ENCODE measurements around the gene CDK14. TPM values are rescaled to one million over a fixed set of nuclear protein-coding genes. Genes with fewer than 3 reads are reported as not detected.
"Not testable (repeated sequence)": the region's sequence is repeated elsewhere in the genome, so short reads cannot be mapped to it uniquely, and the experiment has no call there.

The CDK14 gene
- total and polyA plus RNA-seq, 11 donors, result 2.9 to 37.7 (median 21.3) TPM

DNA sequence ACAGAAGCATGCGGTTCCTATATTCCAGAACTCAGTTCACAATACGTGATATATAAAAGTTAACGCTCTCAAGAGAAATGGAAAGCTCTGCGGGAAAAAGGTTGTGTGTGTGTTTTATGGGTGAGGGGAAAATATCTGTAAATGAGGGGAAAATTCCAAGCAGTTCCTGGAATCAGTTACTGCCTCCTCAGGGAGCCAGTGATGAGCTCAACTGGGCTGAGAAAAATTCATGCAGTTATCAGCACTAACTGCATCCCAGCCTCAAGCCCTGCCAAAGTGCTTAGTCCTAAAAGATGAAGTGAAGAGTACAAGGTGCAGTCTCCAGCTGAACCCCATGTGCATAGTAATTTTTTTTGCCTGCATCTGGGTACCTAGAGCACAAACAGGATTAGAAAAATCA is 191.9 kb downstream of the CDK14 start:
- Histone ChIP-seq H3K27ac (peak overlapping the region in 2 of 12 donors; percentile 11 to 61), H3K9me3 (peaks cover 0 to 10% (median 0%) of the 10 kb centered on the region in 12 donors), H3K36me3 (peaks cover 0 to 7% (median 0%) of the 10 kb centered on the region in 9 donors), H3K4me1 (peaks cover 0 to 3% (median 0%) of the 10 kb centered on the region in 12 donors), H3K4me3 (no peak overlapping the region), H3K27me3 (no peaks in the 10 kb centered on the region)
- DNase-seq (peak in 3 of 5 donors; percentile 21 to 28 (median 26)), ATAC-seq (peak; percentile 41 to 78 (median 65))
- no peak for TF ChIP-seq POLR2A (IDR thresholded peaks at IDR 0.05)
- TF ChIP-seq, protein P1, sequence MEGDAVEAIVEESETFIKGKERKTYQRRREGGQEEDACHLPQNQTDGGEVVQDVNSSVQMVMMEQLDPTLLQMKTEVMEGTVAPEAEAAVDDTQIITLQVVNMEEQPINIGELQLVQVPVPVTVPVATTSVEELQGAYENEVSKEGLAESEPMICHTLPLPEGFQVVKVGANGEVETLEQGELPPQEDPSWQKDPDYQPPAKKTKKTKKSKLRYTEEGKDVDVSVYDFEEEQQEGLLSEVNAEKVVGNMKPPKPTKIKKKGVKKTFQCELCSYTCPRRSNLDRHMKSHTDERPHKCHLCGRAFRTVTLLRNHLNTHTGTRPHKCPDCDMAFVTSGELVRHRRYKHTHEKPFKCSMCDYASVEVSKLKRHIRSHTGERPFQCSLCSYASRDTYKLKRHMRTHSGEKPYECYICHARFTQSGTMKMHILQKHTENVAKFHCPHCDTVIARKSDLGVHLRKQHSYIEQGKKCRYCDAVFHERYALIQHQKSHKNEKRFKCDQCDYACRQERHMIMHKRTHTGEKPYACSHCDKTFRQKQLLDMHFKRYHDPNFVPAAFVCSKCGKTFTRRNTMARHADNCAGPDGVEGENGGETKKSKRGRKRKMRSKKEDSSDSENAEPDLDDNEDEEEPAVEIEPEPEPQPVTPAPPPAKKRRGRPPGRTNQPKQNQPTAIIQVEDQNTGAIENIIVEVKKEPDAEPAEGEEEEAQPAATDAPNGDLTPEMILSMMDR (IDR thresholded peaks at IDR 0.05), result no peak
- 69 to 80% (median 75%) methylated on average over 4 of the region's 4 CpGs for WGBS, 4 donors
- intact Hi-C loops (cut with DNase I), result no loop called here

DNA sequence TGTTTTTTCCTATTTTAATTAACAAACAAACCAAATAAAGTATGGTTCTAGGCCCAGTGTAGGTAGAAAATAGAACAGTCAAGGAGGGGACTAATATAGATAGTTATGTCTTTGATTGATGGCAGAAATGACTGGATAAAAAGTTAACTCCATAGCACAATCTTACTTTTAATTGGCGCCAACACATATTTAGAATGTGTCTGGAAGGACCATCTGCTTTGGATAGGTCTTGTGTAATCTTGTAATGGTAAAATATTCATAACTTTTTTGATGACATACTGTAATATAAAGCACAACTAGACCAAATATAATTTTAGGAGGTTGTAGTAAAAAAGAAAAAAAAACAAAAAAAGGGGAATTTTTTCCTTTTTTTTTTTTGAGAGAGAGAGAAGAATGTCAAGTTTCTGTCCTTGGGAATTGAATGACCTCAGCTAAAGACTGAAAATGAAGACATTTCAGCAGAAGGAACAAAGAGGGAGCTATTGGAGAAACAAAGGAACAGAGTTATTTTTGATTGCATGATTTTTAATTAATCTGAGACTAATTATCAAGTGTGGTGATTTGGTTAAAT is 193.7 kb downstream of the CDK14 start:
- no peak overlapping the region for H3K4me3 ChIP-seq
- 95 to 98% (median 97%) methylated on average over 1 of the region's 1 CpG for WGBS, 4 donors
- no peaks in the 10 kb centered on the region for H3K36me3 ChIP-seq
- peaks cover 0 to 3% (median 0%) of the 10 kb centered on the region in 12 donors for H3K4me1 ChIP-seq
- no peak for DNase-seq
- no peak overlapping the region for H3K27ac ChIP-seq
- peaks cover 0 to 17% (median 3%) of the 10 kb centered on the region in 12 donors for H3K9me3 ChIP-seq
- intact Hi-C loops (cut with DNase I), result no loop called here
- TF ChIP-seq, protein P1 (IDR thresholded peaks at IDR 0.05), result no peak
- TF ChIP-seq POLR2A (IDR thresholded peaks at IDR 0.05), result no peak
- no peak for ATAC-seq
- no peaks in the 10 kb centered on the region for H3K27me3 ChIP-seq

DNA sequence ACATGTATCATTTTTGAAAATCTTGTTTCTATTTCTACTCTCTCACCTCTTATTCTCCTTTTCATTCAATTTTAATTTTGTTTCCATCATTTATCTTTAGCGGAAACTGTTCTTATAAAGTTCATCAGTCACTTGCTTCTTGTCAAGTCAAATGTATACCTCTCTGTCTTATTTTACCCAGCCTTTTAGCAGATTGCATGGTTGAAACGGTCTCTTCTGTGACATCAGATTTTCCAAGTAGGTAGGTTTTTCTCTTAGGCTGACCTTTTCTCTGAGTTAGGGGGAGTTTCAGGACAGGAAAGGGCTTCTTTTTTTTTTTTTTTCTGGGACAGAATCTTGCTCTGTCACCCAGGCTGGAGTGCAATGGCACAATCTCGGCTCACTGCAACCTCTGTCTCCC is 195.5 kb downstream of the CDK14 start:
- Histone ChIP-seq H3K4me3 (no peak overlapping the region), H3K9me3 (peaks cover 0 to 19% (median 3%) of the 10 kb centered on the region in 12 donors), H3K27me3 (no peaks in the 10 kb centered on the region), H3K27ac (no peak overlapping the region), H3K36me3 (no peaks in the 10 kb centered on the region), H3K4me1 (peaks cover 0 to 3% (median 0%) of the 10 kb centered on the region in 12 donors)
- ATAC-seq (no peak), DNase-seq (no peak)
- TF ChIP-seq POLR2A (IDR thresholded peaks at IDR 0.05), result no peak
- TF ChIP-seq, protein P1 (IDR thresholded peaks at IDR 0.05), result no peak
- 65 to 79% (median 72%) methylated on average over 3 of the region's 3 CpGs for WGBS, 4 donors
- intact Hi-C loops (cut with DNase I), result no loop called here

DNA sequence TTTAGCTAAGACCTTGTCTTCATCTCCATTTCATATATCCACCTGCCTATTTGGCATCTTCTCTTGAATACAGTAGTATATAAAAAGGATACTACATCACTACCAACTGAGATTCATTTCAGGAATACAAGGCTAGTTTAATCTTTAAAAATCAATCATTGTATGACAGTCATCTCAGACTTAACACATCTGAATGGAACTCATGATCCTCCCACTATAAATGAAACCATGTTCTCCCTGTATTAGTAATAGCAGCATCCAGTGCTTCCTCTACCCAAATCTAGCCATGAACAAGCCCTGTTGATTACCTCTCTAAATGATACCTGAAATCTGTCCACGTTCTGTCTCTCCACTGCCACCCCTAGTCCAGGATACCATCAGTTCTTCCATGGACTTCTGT is 196.2 kb downstream of the CDK14 start:
- Histone ChIP-seq H3K27ac (no peak overlapping the region), H3K4me3 (no peak overlapping the region), H3K4me1 (peaks cover 0 to 3% (median 0%) of the 10 kb centered on the region in 12 donors), H3K9me3 (peaks cover 0 to 19% (median 3%) of the 10 kb centered on the region in 12 donors), H3K27me3 (no peaks in the 10 kb centered on the region), H3K36me3 (no peaks in the 10 kb centered on the region)
- DNase-seq (no peak), ATAC-seq (no peak)
- TF ChIP-seq, protein P1 (IDR thresholded peaks at IDR 0.05), result no peak
- TF ChIP-seq POLR2A (IDR thresholded peaks at IDR 0.05), result no peak
- 84 to 93% (median 92%) methylated on average over 1 of the region's 1 CpG for WGBS, 4 donors
- intact Hi-C loops (cut with DNase I), result no loop called here

DNA sequence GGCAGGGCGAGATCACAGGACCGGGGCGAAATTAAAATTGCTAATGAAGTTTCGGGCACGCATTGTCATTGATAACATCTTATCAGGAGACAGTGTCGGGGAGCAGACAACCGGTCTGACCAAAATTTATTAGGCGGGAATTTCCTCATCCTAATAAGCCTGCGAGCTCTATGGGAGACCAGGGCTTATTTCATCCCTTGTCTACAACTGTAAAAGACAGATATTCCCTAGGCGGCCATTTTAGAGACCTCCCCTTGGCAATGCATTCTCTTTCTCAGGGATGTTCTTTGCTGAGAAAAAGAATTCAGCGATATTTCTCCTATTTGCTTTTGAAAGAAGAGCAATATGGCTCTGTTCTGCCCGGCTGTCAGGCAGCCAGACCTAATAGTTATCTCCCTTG is 198.1 kb downstream of the CDK14 start:
- ATAC-seq; intact Hi-C loops (cut with DNase I): not testable (repeated sequence)
- WGBS, 4 donors, result 95 to 98% (median 96%) methylated on average over 12 of the region's 12 CpGs

More for the DNA sequence above, 198.1 kb downstream of the CDK14 start:
- peaks cover 0 to 19% (median 3%) of the 10 kb centered on the region in 12 donors for H3K9me3 ChIP-seq
- not testable (repeated sequence) for H3K27me3 ChIP-seq, DNase-seq, H3K4me3 ChIP-seq, H3K36me3 ChIP-seq, H3K4me1 ChIP-seq, H3K27ac ChIP-seq

Data from heart left ventricle (tissue), 16 donors.